Neural cell (in vitro differentiated cells): Measurements from ENCODE around the gene GPATCH4. TPM values are rescaled to one million over a fixed set of nuclear protein-coding genes. Genes with fewer than 3 reads are reported as not detected.

Source experiments
- H2AFZ ChIP-seq: fragments of 200-600, 300-800 bp; sonication (generic), shearing (Covaris generic); 2 replicates; pipeline ENCODE4 v1.6.0; 2014; ENCODE audit warnings: low read depth, mild to moderate bottlenecking, antibody characterized with exemption, low read length, moderate library complexity
- H3F3A ChIP-seq: fragments of 200-600 bp; shearing (Covaris generic); 2 replicates; pipeline ENCODE4 v1.6.1; 2016; ENCODE audit warnings: mild to moderate bottlenecking, moderate library complexity, mixed read lengths, antibody characterized with exemption, low read length; ENCODE audit not compliant: insufficient read depth, poor library complexity, severe bottlenecking
- H3K27ac ChIP-seq: fragments of 200-600, 300-800 bp; sonication (generic), shearing (Covaris generic); 2 replicates; pipeline ENCODE4 v1.5.1; 2014; ENCODE audit warnings: mild to moderate bottlenecking, low read length, moderate library complexity
- H3K27me3 ChIP-seq: fragments of 300-800, 200-600 bp; sonication (generic), shearing (Covaris generic); 2 replicates; pipeline ENCODE4 v1.6.0; 2014; ENCODE audit warnings: mild to moderate bottlenecking, low read depth, low read length, moderate library complexity; ENCODE audit not compliant: insufficient read depth
- H3K36me3 ChIP-seq: fragments of 300-800, 200-600 bp; sonication (generic), shearing (Covaris generic); 2 replicates; pipeline ENCODE4 v1.5.1; 2014; ENCODE audit warnings: mild to moderate bottlenecking, antibody characterized with exemption, low read length, moderate library complexity; ENCODE audit not compliant: insufficient read depth
- H3K4me2 ChIP-seq: fragments of 300-800, 200-600 bp; sonication (generic), shearing (Covaris generic); 2 replicates; pipeline ENCODE4 v1.6.0; 2014; ENCODE audit warnings: mild to moderate bottlenecking, low read length
- H3K4me3 ChIP-seq: fragments of 300-800, 200-600 bp; sonication (generic), shearing (Covaris generic); 2 replicates; pipeline ENCODE4 v1.5.1; 2014; ENCODE audit warnings: mild to moderate bottlenecking, low read length, moderate library complexity
- H3K79me2 ChIP-seq: fragments of 200-600 bp; shearing (Covaris generic); replicated peaks from 2 replicates; pipeline ENCODE4 v1.6.0; 2014; ENCODE audit warnings: mild to moderate bottlenecking, low read length, moderate library complexity; ENCODE audit not compliant: insufficient read depth
- H3K9ac ChIP-seq: fragments of 300-800, 200-600 bp; sonication (generic), shearing (Covaris generic); 2 replicates; pipeline ENCODE4 v1.6.1; 2016; ENCODE audit warnings: mild to moderate bottlenecking, low read length, mixed read lengths
- H3K9me2 ChIP-seq: fragments of 200-600 bp; shearing (Covaris generic); 2 replicates; pipeline ENCODE4 v1.6.1; 2016; ENCODE audit warnings: mild to moderate bottlenecking, low read length, mixed read lengths; ENCODE audit not compliant: insufficient read depth
- H3K9me3 ChIP-seq: fragments of 200-600, 300-800 bp; sonication (generic), shearing (Covaris generic); 2 replicates; pipeline ENCODE4 v1.6.1; 2016; ENCODE audit warnings: mild to moderate bottlenecking, mixed run types, low read length, moderate library complexity, mixed read lengths
- H4K20me1 ChIP-seq: fragments of 200-600 bp; shearing (Covaris generic); 2 replicates; pipeline ENCODE4 v1.6.1; 2016; ENCODE audit warnings: mild to moderate bottlenecking, mixed run types; ENCODE audit not compliant: insufficient read depth
- CTCF ChIP-seq: fragments of 450-650 bp; IDR thresholded peaks from 2 replicates; pipeline ENCODE4 v1.5.1; 2014; ENCODE audit warnings: antibody characterized with exemption, mild to moderate bottlenecking, moderate library complexity; ENCODE audit not compliant: poor library complexity, severe bottlenecking
- EP300 ChIP-seq: fragments of 450-650 bp; conservative IDR thresholded peaks from 2 replicates; pipeline ENCODE4 v1.6.1; 2014; ENCODE audit warnings: antibody characterized with exemption, mild to moderate bottlenecking, moderate library complexity; ENCODE audit not compliant: poor library complexity, severe bottlenecking
- EZH2 ChIP-seq: fragments of 200-600, 300-800 bp; shearing (Covaris generic), sonication (generic); IDR thresholded peaks from 2 replicates; pipeline ENCODE4 v1.6.1; 2014; ENCODE audit warnings: antibody characterized with exemption, low read length, borderline replicate concordance, mild to moderate bottlenecking; ENCODE audit not compliant: insufficient read depth, poor library complexity, severe bottlenecking
- MXI1 ChIP-seq: fragments of 450-650 bp; conservative IDR thresholded peaks from 2 replicates; pipeline ENCODE4 v1.6.1; 2014; ENCODE audit warnings: antibody characterized with exemption, mild to moderate bottlenecking; ENCODE audit not compliant: poor library complexity, severe bottlenecking
- POLR2AphosphoS5 ChIP-seq: IDR thresholded peaks from 2 replicates; pipeline ENCODE4 v1.6.1; 2012
- RAD21 ChIP-seq: fragments of 450-650 bp; conservative IDR thresholded peaks from 2 replicates; pipeline ENCODE4 v1.6.1; 2014; ENCODE audit warnings: antibody characterized with exemption, mild to moderate bottlenecking, moderate library complexity
- REST ChIP-seq: IDR thresholded peaks from 2 replicates; pipeline ENCODE4 v1.6.1; 2012; ENCODE audit warnings: borderline replicate concordance
- SMC3 ChIP-seq: fragments of 450-650 bp; conservative IDR thresholded peaks from 2 replicates; pipeline ENCODE4 v1.6.1; 2014; ENCODE audit warnings: antibody characterized with exemption, mild to moderate bottlenecking, moderate library complexity; ENCODE audit not compliant: poor library complexity
- TAF1 ChIP-seq: IDR thresholded peaks from 2 replicates; pipeline ENCODE4 v1.6.1; 2012; ENCODE audit warnings: low read depth
- polyA plus RNA-seq: library from polyadenylated mRNA; depleted of rRNA; stranded (reverse); fragments of >200 nt; gene quantifications from 2 replicates; pipeline ENCODE4 v1.2.3, GENCODE V29; 2014

Gene GPATCH4
- polyA plus RNA-seq, 1 donor from 2014 or later, result 3.9 TPM

GRCh38 chr1:156644640-156645039 is 43.4 kb upstream of the GPATCH4 start:
- Histone ChIP-seq H3K9me3 (no peaks in the 10 kb centered on the region), H3K79me2 (no peaks in the 10 kb centered on the region), H3K27me3 (peaks cover 52% of the 10 kb centered on the region), H3K27ac (no peak overlapping the region), H3F3A (no peaks in the 10 kb centered on the region), H3K4me2 (no peak overlapping the region), H2AFZ (no peak overlapping the region), H3K9ac (no peak overlapping the region), H4K20me1 (no peaks in the 10 kb centered on the region), H3K9me2 (no peaks in the 10 kb centered on the region), H3K4me3 (no peak overlapping the region), H3K36me3 (no peaks in the 10 kb centered on the region)
- TF ChIP-seq EP300, result no peak
- no peak for TF ChIP-seq RAD21
- TF ChIP-seq CTCF, result no peak
- TF ChIP-seq TAF1, result no peak
- TF ChIP-seq MXI1, result no peak
- TF ChIP-seq REST, result no peak
- TF ChIP-seq SMC3, result no peak

- no peaks in the 10 kb centered on the region for H3K9me3 ChIP-seq
- H3K9me2 ChIP-seq, result no peaks in the 10 kb centered on the region
Observed at GRCh38 chr1:156644146-156644545, 42.9 kb upstream of the GPATCH4 start.

More at GRCh38 chr1:156644146-156644545, 42.9 kb upstream of the GPATCH4 start:
- H3K9ac ChIP-seq, result no peak overlapping the region
- peaks cover 52% of the 10 kb centered on the region for H3K27me3 ChIP-seq
- no peak overlapping the region for H3K27ac ChIP-seq
- H3K4me3 ChIP-seq, result no peak overlapping the region
- no peaks in the 10 kb centered on the region for H3K79me2 ChIP-seq
- no peaks in the 10 kb centered on the region for H3K36me3 ChIP-seq
- no peaks in the 10 kb centered on the region for H4K20me1 ChIP-seq
- no peak overlapping the region for H2AFZ ChIP-seq
- no peak for TF ChIP-seq SMC3
- no peak for TF ChIP-seq REST
- TF ChIP-seq EZH2, result no peak
- no peak for TF ChIP-seq RAD21
- TF ChIP-seq POLR2AphosphoS5, result no peak
- TF ChIP-seq MXI1, result no peak
- TF ChIP-seq TAF1, result no peak
- TF ChIP-seq EP300, result no peak
- no peak for TF ChIP-seq CTCF
- H3K4me2 ChIP-seq, result no peak overlapping the region
- H3F3A ChIP-seq, result no peaks in the 10 kb centered on the region
